ENCODE results near the gene IRF7. TPM values are rescaled to one million over a fixed set of nuclear protein-coding genes. Genes with fewer than 3 reads are reported as not detected.

IRF7 gene
- total and polyA plus RNA-seq, 10 donors, result 52.3 to 99.1 (median 83.4) TPM

GRCh38 chr11:605286-606129 lies 10.2 kb downstream of the IRF7 start:
- no peaks in the 10 kb centered on the region for H3K9me3 ChIP-seq
- H3K4me3 ChIP-seq, result no peak overlapping the region
- peaks cover 0 to 100% (median 98%) of the 10 kb centered on the region in 6 donors for H3K36me3 ChIP-seq
- intact Hi-C loops (cut with DNase I; ENCODE audit: low total_unique reads), result no loop called here
- no peak for TF ChIP-seq CTCF (IDR thresholded peaks at IDR 0.05 in 8 of 11, conservative IDR thresholded peaks at IDR 0.05 in 3 of 11)
- no peak for TF ChIP-seq POLR2A (IDR thresholded peaks at IDR 0.05)
- TF ChIP-seq POLR2AphosphoS5 (IDR thresholded peaks at IDR 0.05), result no peak
- DNase-seq, result no peak
- H3K27ac ChIP-seq, result peak overlapping the region in 3 of 8 donors; percentile 14 to 33 (median 30)
- H3K4me1 ChIP-seq, result peaks cover 0 to 21% (median 11%) of the 10 kb centered on the region in 6 donors
- 92 to 97% (median 95%) methylated on average over 27 to 33 of the region's 33 CpGs for WGBS, 5 donors
- H3K27me3 ChIP-seq (replicated peaks in 1 of 7), result no peaks in the 10 kb centered on the region

GRCh38 chr11:603154-603553 lies 12.6 kb downstream of the IRF7 start:
- peaks cover 0 to 8% (median 3%) of the 10 kb centered on the region in 6 donors for H3K4me1 ChIP-seq
- H3K4me3 ChIP-seq, result no peak overlapping the region
- no peak for DNase-seq
- intact Hi-C loops (cut with DNase I; ENCODE audit: low total_unique reads), result no loop called here
- H3K27ac ChIP-seq, result no peak overlapping the region
- no peaks in the 10 kb centered on the region for H3K27me3 ChIP-seq (replicated peaks in 1 of 7)
- no peaks in the 10 kb centered on the region for H3K9me3 ChIP-seq
- TF ChIP-seq CTCF (IDR thresholded peaks at IDR 0.05 in 8 of 11, conservative IDR thresholded peaks at IDR 0.05 in 3 of 11) (no peak), POLR2AphosphoS5 (IDR thresholded peaks at IDR 0.05) (no peak), POLR2A (IDR thresholded peaks at IDR 0.05) (no peak)
- peaks cover 0 to 100% (median 97%) of the 10 kb centered on the region in 6 donors for H3K36me3 ChIP-seq
- WGBS, 5 donors, result 91 to 96% (median 94%) methylated on average over 13 of the region's 13 CpGs

- Histone ChIP-seq H3K27me3 (replicated peaks in 1 of 7) (no peaks in the 10 kb centered on the region), H3K4me1 (no peaks in the 10 kb centered on the region), H3K4me3 (no peak overlapping the region), H3K36me3 (peaks cover 0 to 100% (median 97%) of the 10 kb centered on the region in 6 donors), H3K9me3 (no peaks in the 10 kb centered on the region), H3K27ac (no peak overlapping the region)
- whole genome bisulfite sequencing, 5 donors, result 93 to 97% (median 94%) methylated on average over 23 of the region's 23 CpGs
- intact Hi-C loops (cut with DNase I; ENCODE audit: low total_unique reads), result no loop called here
- DNase-seq, result no peak
- no peak for TF ChIP-seq CTCF (IDR thresholded peaks at IDR 0.05 in 8 of 11, conservative IDR thresholded peaks at IDR 0.05 in 3 of 11)
- peak in 2 of 3 donors; percentile 19 to 55 for TF ChIP-seq POLR2AphosphoS5 (IDR thresholded peaks at IDR 0.05)
- no peak for TF ChIP-seq POLR2A (IDR thresholded peaks at IDR 0.05)
These were observed 14.0 kb downstream of the IRF7 start for GRCh38 chr11:601573-602245.

Data from spleen (tissue), 11 donors.